ENCODE results near the gene CNPY2. TPM values are rescaled to one million over a fixed set of nuclear protein-coding genes. Genes with fewer than 3 reads are reported as not detected.

CNPY2 gene
- total RNA-seq, 4 donors from 2014 or later = 33.5 to 83.5 (median 67.3) TPM

GRCh38 chr12:56261503-56262232, 54.1 kb downstream of the CNPY2 start:
- Histone ChIP-seq H3K9me3 (no peaks in the 10 kb centered on the region), H3K4me3 (no peak overlapping the region), H3K27me3 (no peaks in the 10 kb centered on the region), H3K27ac (no peak overlapping the region), H3K36me3 (no peaks in the 10 kb centered on the region), H3K4me1 (peaks cover 0 to 8% of the 10 kb centered on the region in 2 donors)
- no peak for DNase-seq
- intact Hi-C loops (cut with DNase I; ENCODE audit: low total_unique reads) = no loop called here
- no peak for TF ChIP-seq POLR2A (IDR thresholded peaks at IDR 0.05)

GRCh38 chr12:56260921-56261320, 54.9 kb downstream of the CNPY2 start:
- Histone ChIP-seq H3K4me3 (no peak overlapping the region), H3K27me3 (no peaks in the 10 kb centered on the region), H3K4me1 (peaks cover 0 to 11% of the 10 kb centered on the region in 2 donors), H3K9me3 (no peaks in the 10 kb centered on the region), H3K27ac (no peak overlapping the region), H3K36me3 (no peaks in the 10 kb centered on the region)
- intact Hi-C loops (cut with DNase I; ENCODE audit: low total_unique reads) = no loop called here
- TF ChIP-seq POLR2A (IDR thresholded peaks at IDR 0.05) = no peak
- DNase-seq = no peak

GRCh38 chr12:56260380-56260779, 55.4 kb downstream of the CNPY2 start:
- intact Hi-C loops (cut with DNase I; ENCODE audit: low total_unique reads) = no loop called here
- Histone ChIP-seq H3K27ac (no peak overlapping the region), H3K27me3 (no peaks in the 10 kb centered on the region), H3K4me1 (peaks cover 0 to 11% of the 10 kb centered on the region in 2 donors), H3K9me3 (no peaks in the 10 kb centered on the region), H3K4me3 (no peak overlapping the region), H3K36me3 (no peaks in the 10 kb centered on the region)
- no peak for DNase-seq
- TF ChIP-seq, protein P1, sequence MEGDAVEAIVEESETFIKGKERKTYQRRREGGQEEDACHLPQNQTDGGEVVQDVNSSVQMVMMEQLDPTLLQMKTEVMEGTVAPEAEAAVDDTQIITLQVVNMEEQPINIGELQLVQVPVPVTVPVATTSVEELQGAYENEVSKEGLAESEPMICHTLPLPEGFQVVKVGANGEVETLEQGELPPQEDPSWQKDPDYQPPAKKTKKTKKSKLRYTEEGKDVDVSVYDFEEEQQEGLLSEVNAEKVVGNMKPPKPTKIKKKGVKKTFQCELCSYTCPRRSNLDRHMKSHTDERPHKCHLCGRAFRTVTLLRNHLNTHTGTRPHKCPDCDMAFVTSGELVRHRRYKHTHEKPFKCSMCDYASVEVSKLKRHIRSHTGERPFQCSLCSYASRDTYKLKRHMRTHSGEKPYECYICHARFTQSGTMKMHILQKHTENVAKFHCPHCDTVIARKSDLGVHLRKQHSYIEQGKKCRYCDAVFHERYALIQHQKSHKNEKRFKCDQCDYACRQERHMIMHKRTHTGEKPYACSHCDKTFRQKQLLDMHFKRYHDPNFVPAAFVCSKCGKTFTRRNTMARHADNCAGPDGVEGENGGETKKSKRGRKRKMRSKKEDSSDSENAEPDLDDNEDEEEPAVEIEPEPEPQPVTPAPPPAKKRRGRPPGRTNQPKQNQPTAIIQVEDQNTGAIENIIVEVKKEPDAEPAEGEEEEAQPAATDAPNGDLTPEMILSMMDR (IDR thresholded peaks at IDR 0.05) = no peak
- no peak for TF ChIP-seq POLR2A (IDR thresholded peaks at IDR 0.05)

Small RNA genes within 50 kb of the gene (small RNA-seq; reads per million reads assigned to genes)
- gene RNU7-40P = not detected

Other genes with a start within 250 kb of the CNPY2 start
- 10 to 100 TPM in 1 of 4 donors, 1 to 10 TPM in 2, under 1 TPM in 1; 0.77 to 29.0 (median 6.5) TPM for gene ERBB3, start 235.8 kb downstream of the CNPY2 start, total RNA-seq
- 100 to 1,000 TPM in 1 of 4 donors, 10 to 100 TPM in 3; 64.4 to 120 (median 81.0) TPM for gene PA2G4, start 211.4 kb downstream of the CNPY2 start, total RNA-seq
- 1,000 to 10,000 TPM; 1,022 to 4,789 (median 2,600) TPM for gene RPL41, start 199.4 kb downstream of the CNPY2 start, total RNA-seq
- 1 to 10 TPM; 1.3 to 9.8 (median 4.2) TPM for gene ZC3H10, start 197.7 kb downstream of the CNPY2 start, total RNA-seq
- 100 to 1,000 TPM in 3 of 4 donors, 10 to 100 TPM in 1; 98.4 to 203 (median 134) TPM for gene ESYT1, start 187.7 kb downstream of the CNPY2 start, total RNA-seq
- 10 to 100 TPM in 3 of 4 donors, 1 to 10 TPM in 1; 6.7 to 57.5 (median 27.0) TPM for gene MYL6B, start 163.4 kb downstream of the CNPY2 start, total RNA-seq
- gene MYL6, start 157.6 kb downstream of the CNPY2 start, total RNA-seq = 1,000 to 10,000 TPM; 1,103 to 4,858 (median 2,577) TPM
- 100 to 1,000 TPM in 1 of 4 donors, 10 to 100 TPM in 3; 63.2 to 214 (median 81.0) TPM for gene SMARCC2, start 126.5 kb downstream of the CNPY2 start, total RNA-seq
- 10 to 100 TPM; 40.3 to 84.8 (median 58.0) TPM for gene RNF41, start 94.1 kb downstream of the CNPY2 start, total RNA-seq
- gene NABP2, start 91.6 kb downstream of the CNPY2 start, total RNA-seq = 10 to 100 TPM in 2 of 4 donors, 1 to 10 TPM in 2; 5.0 to 28.4 (median 12.2) TPM
- gene SLC39A5, start 85.9 kb downstream of the CNPY2 start, total RNA-seq = 1 to 10 TPM in 1 of 4 donors, under 1 TPM in 2, not detected in 1; 0.29 to 1.8 (median 0.52) TPM
- 10 to 100 TPM in 2 of 4 donors, 1 to 10 TPM in 1, under 1 TPM in 1; 0.88 to 35.4 (median 15.5) TPM for gene ANKRD52, start 57.6 kb downstream of the CNPY2 start, total RNA-seq
- gene COQ10A, start 49.0 kb downstream of the CNPY2 start, total RNA-seq = 10 to 100 TPM in 3 of 4 donors, 1 to 10 TPM in 1; 2.1 to 28.9 (median 15.2) TPM
- gene CS, start 15.7 kb downstream of the CNPY2 start, total RNA-seq = 100 to 1,000 TPM in 1 of 4 donors, 10 to 100 TPM in 3; 40.0 to 157 (median 72.8) TPM
- gene PAN2, start 18.0 kb upstream of the CNPY2 start, total RNA-seq = 100 to 1,000 TPM in 1 of 4 donors, 10 to 100 TPM in 3; 33.2 to 104 (median 50.6) TPM
- gene IL23A, start 22.9 kb upstream of the CNPY2 start, total RNA-seq = under 1 TPM in 1 of 4 donors, not detected in 3; 0.97 TPM
- 100 to 1,000 TPM in 2 of 4 donors, 10 to 100 TPM in 2; 63.2 to 173 (median 122) TPM for gene STAT2, start 44.1 kb upstream of the CNPY2 start, total RNA-seq
- not detected for gene APOF, start 46.9 kb upstream of the CNPY2 start, total RNA-seq
- gene TIMELESS, start 133.4 kb upstream of the CNPY2 start, total RNA-seq = 10 to 100 TPM in 1 of 4 donors, 1 to 10 TPM in 3; 2.1 to 19.4 (median 5.6) TPM
- not detected for gene MIP, start 138.7 kb upstream of the CNPY2 start, total RNA-seq
- 1 to 10 TPM; 2.4 to 4.4 (median 3.0) TPM for gene SPRYD4, start 152.6 kb upstream of the CNPY2 start, total RNA-seq
- gene GLS2, start 172.2 kb upstream of the CNPY2 start, total RNA-seq = 1 to 10 TPM in 2 of 4 donors, under 1 TPM in 1, not detected in 1; 0.29 to 5.9 (median 1.1) TPM
- 100 to 1,000 TPM in 1 of 4 donors, 10 to 100 TPM in 3; 28.6 to 107 (median 33.0) TPM for gene RBMS2, start 205.8 kb upstream of the CNPY2 start, total RNA-seq